Naive thymus-derived CD8-positive, alpha-beta T cell (primary cell): ENCODE data around the gene POLR3A. TPM values are rescaled to one million over a fixed set of nuclear protein-coding genes. Genes with fewer than 3 reads are reported as not detected.

Experiments
- ATAC-seq, 2 donors: fragments of 150-1000 bp; cut with Tn5 transposase in 1 of 2; sonication (Bioruptor Pico), chemical (Tn5 transposase) in 1 of 2; 1 replicate in 1 of 2; 2 replicates in 1 of 2; pipeline ENCODE4 v1.10.0; 2021; ENCODE audit warnings: mild to moderate bottlenecking in 2 of 2, moderate library complexity in 2 of 2
- POLR2A ChIA-PET: fragments of 350-600 bp; sonication (Branson Sonifier 250); formaldehyde crosslinking; loops from one replicate; lab custom pipeline; 2021; ENCODE audit warnings: antibody characterized with exemption; lab: Charles Lee
- DNase-seq, 10 donors: peaks; one replicate each; pipeline versions ENCODE4 v3.0.0 to v3.0.0-alpha.2; 2020 to 2022
- H3K27ac Mint-ChIP-seq, 10 donors: one replicate each; pipeline ENCODE4 v1.8.0; 2020 to 2022; ENCODE audit warnings: mild to moderate bottlenecking in 10 of 10, mixed read lengths in 10 of 10, moderate library complexity in 4 of 10, inconsistent platforms in 1 of 10
- H3K27me3 Mint-ChIP-seq, 5 donors: one replicate each; pipeline ENCODE4 v1.8.0; 2021 to 2022; ENCODE audit warnings: mixed read lengths in 5 of 5
- H3K36me3 Mint-ChIP-seq, 3 donors: one replicate each; pipeline ENCODE4 v1.8.0; 2020 to 2022; ENCODE audit warnings: mixed read lengths in 3 of 3, mild to moderate bottlenecking in 2 of 3, inconsistent platforms in 1 of 3
- H3K4me1 Mint-ChIP-seq, 4 donors: one replicate each; pipeline ENCODE4 v1.8.0; 2021 to 2022; ENCODE audit warnings: mixed read lengths in 4 of 4
- H3K4me3 Mint-ChIP-seq, 10 donors: one replicate each; pipeline ENCODE4 v1.8.0; 2020 to 2022; ENCODE audit warnings: mild to moderate bottlenecking in 10 of 10, mixed read lengths in 10 of 10, moderate library complexity in 6 of 10, inconsistent platforms in 1 of 10
- H3K9me3 Mint-ChIP-seq, 9 donors: one replicate each; pipeline ENCODE4 v1.8.0; 2020 to 2022; ENCODE audit warnings: mixed read lengths in 9 of 9, mild to moderate bottlenecking in 3 of 9, inconsistent platforms in 1 of 9, moderate library complexity in 1 of 9
- polyA plus RNA-seq, 3 donors: library from polyadenylated mRNA; unstranded; fragments of 300-500 nt; fragmentation: Illumina TruSeq; gene quantifications; one replicate each; pipeline ENCODE4 v1.2.3, GENCODE V29; 2021
- total RNA-seq, 8 experiments: library from RNA in 2 of 8; stranded (reverse) in 2 of 8; gene quantifications; one replicate each; pipeline ENCODE4 v1.2.3 and lab custom pipeline; 2021 to 2026

The POLR3A gene
- total and polyA plus RNA-seq, 5 experiments from 2014 or later, result 7.3 to 18.1 (median 10.3) TPM

DNA sequence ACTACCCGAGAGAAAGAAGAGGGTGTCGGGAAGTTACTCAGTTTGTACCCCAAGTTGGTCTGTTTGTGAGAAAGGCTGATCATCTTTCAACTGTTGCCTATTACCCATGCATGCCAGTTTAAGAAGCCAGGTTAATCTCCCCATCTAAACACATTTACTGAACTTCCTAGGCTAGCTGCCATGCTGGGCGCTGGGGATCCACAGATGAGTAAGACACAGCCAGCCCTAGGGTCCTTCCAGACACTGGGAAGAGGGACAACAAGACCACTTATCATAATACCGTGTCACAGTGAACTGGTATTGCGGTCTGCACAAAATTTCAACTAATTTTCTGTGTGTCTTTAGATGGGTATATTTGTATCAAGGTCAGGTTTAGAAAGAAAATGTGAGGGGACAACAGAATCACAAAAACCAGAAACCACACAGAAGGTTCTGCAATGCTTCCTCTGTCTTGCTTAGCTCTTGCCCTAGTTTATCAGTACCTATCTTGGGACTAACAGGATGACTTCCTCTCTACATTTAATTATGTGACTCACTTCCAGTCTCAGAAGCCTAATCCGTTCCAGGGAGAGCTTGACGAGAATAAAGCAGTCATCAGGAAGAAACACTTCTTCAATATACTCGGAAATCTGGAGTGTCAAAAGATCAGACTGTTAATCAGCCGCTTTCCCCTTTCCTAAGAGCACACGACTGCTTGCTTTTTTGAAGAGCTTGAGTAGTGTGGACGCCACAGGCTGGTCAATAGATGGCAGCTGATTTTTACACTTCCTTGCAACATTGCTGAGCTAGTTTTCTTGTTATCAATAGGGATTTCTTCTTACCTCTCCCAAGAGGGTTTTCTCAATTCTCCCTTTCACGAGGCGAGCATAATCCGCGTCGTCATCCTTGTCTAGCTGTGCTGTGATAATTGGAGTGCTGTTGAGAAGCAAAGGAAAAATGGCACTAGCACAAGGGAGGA is 45.7 kb downstream of the POLR3A start:
- no peak for DNase-seq
- POLR2A ChIA-PET, result no interaction called here
- Mint-ChIP-seq H3K36me3 (peaks cover 7 to 95% (median 47%) of the 10 kb centered on the region in 3 donors), H3K4me1 (no peaks in the 10 kb centered on the region), H3K27ac (peak overlapping the region in 1 of 10 donors; percentile 13), H3K27me3 (no peaks in the 10 kb centered on the region), H3K4me3 (no peak overlapping the region), H3K9me3 (no peaks in the 10 kb centered on the region)
- no peak for ATAC-seq

DNA sequence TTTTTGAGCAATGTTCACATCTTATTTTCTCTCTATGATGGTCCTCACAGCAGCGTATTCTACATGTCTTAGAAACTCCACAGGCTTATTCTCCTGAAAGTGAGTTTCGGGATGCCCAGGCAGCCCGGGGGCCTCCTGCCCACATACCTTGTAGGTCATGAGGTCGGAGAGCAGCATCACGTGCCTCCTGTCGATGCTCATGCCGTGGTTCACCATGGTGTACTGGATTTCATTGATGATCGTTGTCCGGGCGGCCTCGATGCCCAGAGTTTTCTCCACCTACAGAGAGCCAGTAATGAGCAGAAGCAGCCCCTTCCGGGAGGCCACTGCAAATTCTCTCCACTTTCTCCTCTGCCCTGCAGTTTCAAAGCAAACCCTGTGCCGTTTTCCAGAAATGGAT is 48.0 kb downstream of the POLR3A start:
- H3K4me1 Mint-ChIP-seq, result no peaks in the 10 kb centered on the region

DNA sequence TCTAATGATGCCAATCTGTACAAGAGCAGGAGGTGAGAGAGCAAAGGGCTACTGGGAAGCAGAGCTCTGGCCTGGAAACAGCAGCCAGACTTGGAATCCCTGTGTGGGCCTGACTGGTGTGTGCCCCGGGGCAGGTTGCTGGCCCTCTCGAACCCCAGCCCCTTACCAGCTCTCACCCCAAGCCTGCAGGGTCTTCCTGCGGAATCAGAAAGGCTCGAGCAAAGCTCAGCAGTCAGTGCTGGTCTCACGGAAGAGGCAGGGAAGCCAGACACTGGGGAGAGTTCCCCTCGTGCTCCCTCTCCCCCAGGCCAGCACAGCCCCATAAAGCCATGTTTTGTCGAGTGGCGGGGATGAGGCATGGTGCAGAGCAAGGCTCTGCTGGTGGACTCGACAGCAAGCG is 50.1 kb downstream of the POLR3A start:
- Mint-ChIP-seq H3K4me1 (no peaks in the 10 kb centered on the region), H3K36me3 (peaks cover 0 to 88% (median 41%) of the 10 kb centered on the region in 3 donors), H3K27me3 (no peaks in the 10 kb centered on the region), H3K9me3 (no peaks in the 10 kb centered on the region), H3K4me3 (no peak overlapping the region), H3K27ac (no peak overlapping the region)
- ATAC-seq (no peak), DNase-seq (no peak)
- POLR2A ChIA-PET, result no interaction called here

More for the DNA sequence above, 48.0 kb downstream of the POLR3A start:
- no peak for DNase-seq
- Mint-ChIP-seq H3K9me3 (no peaks in the 10 kb centered on the region), H3K27me3 (no peaks in the 10 kb centered on the region), H3K27ac (no peak overlapping the region), H3K4me3 (no peak overlapping the region), H3K36me3 (peaks cover 7 to 95% (median 51%) of the 10 kb centered on the region in 3 donors)
- ATAC-seq, result no peak
- POLR2A ChIA-PET, result no interaction called here

- no peak for DNase-seq
- POLR2A ChIA-PET, result no interaction called here
- Mint-ChIP-seq H3K36me3 (peaks cover 0 to 80% (median 33%) of the 10 kb centered on the region in 3 donors), H3K4me1 (no peaks in the 10 kb centered on the region), H3K27me3 (no peaks in the 10 kb centered on the region), H3K4me3 (no peak overlapping the region), H3K9me3 (no peaks in the 10 kb centered on the region), H3K27ac (peak overlapping the region in 3 of 10 donors; percentile 56 to 68 (median 57))
- ATAC-seq, result no peak
Observed at GRCh38 chr10:77978360-77978759, 51.0 kb downstream of the POLR3A start.

GRCh38 chr10:77977934-77978333 is 51.4 kb downstream of the POLR3A start:
- POLR2A ChIA-PET, result no interaction called here
- DNase-seq (no peak), ATAC-seq (no peak)
- Mint-ChIP-seq H3K27ac (peak overlapping the region in 3 of 10 donors; percentile 56 to 68 (median 67)), H3K4me3 (no peak overlapping the region), H3K36me3 (peaks cover 0 to 77% (median 29%) of the 10 kb centered on the region in 3 donors), H3K27me3 (no peaks in the 10 kb centered on the region), H3K9me3 (no peaks in the 10 kb centered on the region), H3K4me1 (no peaks in the 10 kb centered on the region)

DNA sequence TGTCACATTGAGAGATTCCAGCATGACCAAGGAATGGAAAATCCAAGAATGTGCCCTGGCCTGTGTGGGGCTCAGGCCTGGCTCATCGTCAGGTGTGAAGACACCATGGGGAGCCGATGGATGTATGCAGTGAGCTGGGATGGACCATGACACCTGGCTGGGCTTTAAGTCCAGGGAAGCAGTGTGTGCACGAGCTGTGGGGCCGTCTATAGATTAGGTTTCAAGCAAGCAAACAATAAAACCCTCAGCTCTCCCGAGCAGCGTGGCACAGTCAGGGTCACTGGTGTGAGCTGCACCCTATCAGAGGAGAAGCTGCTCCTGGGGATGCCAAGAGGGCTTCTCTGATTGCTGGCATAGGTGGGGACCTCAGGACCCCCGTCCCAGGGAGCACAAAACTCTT is 52.3 kb downstream of the POLR3A start:
- H3K4me1 Mint-ChIP-seq, result peaks cover 0 to 3% (median 0%) of the 10 kb centered on the region in 4 donors
- H3K27ac Mint-ChIP-seq, result peak overlapping the region in 2 of 10 donors; percentile 48 to 77
- H3K36me3 Mint-ChIP-seq, result peaks cover 0 to 75% (median 27%) of the 10 kb centered on the region in 3 donors
- ATAC-seq (no peak), DNase-seq (no peak)
- H3K9me3 Mint-ChIP-seq, result no peaks in the 10 kb centered on the region
- POLR2A ChIA-PET, result no interaction called here
- H3K4me3 Mint-ChIP-seq, result no peak overlapping the region
- H3K27me3 Mint-ChIP-seq, result no peaks in the 10 kb centered on the region

DNA sequence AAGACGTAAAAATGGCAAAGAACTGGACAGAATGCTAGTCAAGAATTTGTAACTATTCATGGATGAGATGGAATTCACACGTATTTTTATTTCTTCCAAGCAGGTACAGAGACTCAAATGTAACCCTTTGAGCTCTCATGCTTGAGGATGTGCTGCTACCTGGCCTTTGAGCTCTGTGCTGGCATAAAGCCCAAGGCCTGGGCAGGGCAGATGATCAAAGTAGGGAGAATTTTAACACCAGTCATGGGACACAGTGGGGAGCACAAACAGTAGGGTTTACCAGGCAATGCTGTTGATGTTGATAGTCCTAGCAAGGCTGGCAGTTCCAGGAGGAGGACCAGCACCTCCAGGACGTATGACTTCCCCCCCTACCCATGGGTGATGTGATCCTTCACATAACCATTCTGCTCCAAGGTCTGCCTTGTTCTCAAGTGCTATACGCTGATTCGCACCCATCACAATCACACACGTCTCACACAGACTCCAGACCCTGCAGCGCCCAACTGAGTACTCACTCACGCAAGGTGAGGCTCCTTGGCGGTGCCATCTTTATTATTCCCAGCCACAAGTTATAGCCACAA is 54.1 kb downstream of the POLR3A start:
- no peak overlapping the region for H3K4me3 Mint-ChIP-seq
- ATAC-seq (no peak), DNase-seq (no peak)
- peaks cover 0 to 59% (median 17%) of the 10 kb centered on the region in 3 donors for H3K36me3 Mint-ChIP-seq
- H3K27ac Mint-ChIP-seq, result peak overlapping the region in 2 of 10 donors; percentile 36 to 89
- no peaks in the 10 kb centered on the region for H3K9me3 Mint-ChIP-seq
- H3K27me3 Mint-ChIP-seq, result no peaks in the 10 kb centered on the region
- peaks cover 0 to 14% (median 5%) of the 10 kb centered on the region in 4 donors for H3K4me1 Mint-ChIP-seq
- POLR2A ChIA-PET, result no interaction called here

- ATAC-seq, result no peak
- peak overlapping the region in 1 of 10 donors; percentile 89 for H3K27ac Mint-ChIP-seq
- POLR2A ChIA-PET, result no interaction called here
- H3K9me3 Mint-ChIP-seq, result no peaks in the 10 kb centered on the region
- no peak for DNase-seq
- no peaks in the 10 kb centered on the region for H3K27me3 Mint-ChIP-seq
- peaks cover 0 to 14% (median 5%) of the 10 kb centered on the region in 4 donors for H3K4me1 Mint-ChIP-seq
- peaks cover 0 to 52% (median 10%) of the 10 kb centered on the region in 3 donors for H3K36me3 Mint-ChIP-seq
- no peak overlapping the region for H3K4me3 Mint-ChIP-seq
Observed at GRCh38 chr10:77974396-77975074, 54.8 kb downstream of the POLR3A start.

DNA sequence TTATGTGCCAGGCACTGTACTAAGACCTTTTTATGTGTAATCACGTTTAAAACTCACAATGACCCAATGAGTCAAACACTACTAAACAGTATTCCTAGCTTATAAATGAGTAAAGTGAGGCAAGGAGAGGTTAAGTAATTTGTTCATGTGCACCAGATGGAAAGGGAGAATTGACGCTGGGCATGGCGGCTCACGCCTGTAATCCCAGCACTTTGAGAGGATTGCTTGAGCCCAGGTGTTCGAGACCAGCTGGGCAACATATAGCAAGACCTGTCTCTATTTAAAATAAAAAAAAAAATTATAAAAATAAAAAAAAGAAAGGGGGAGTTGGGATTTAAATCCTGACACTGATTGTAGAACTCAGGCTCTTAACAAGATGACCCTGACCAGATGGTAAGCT is 56.0 kb downstream of the POLR3A start:
- H3K27me3 Mint-ChIP-seq, result no peaks in the 10 kb centered on the region

DNA sequence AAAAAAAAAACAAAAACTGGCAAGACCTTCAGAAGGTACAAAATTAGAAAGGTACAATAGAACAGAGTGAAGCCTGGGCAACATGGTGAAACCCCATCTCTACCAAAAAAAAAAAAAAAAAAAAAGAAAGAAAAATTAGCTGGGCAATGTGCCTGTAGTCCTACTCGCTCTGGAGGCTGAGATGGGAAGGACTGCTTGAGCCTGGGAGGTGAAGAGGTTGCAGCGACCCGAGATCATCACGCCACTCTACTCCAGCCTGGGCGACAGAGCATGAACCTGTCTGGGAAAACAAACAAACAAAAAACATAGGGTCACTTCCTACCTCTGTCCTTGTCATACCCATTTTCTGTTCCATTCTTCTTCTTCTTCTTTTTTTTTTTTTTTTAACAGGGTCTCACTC is 57.2 kb downstream of the POLR3A start:
- no peaks in the 10 kb centered on the region for H3K9me3 Mint-ChIP-seq
- ATAC-seq (no peak), DNase-seq (no peak)
- H3K4me1 Mint-ChIP-seq, result peaks cover 0 to 14% (median 5%) of the 10 kb centered on the region in 4 donors
- H3K36me3 Mint-ChIP-seq, result peaks cover 0 to 31% (median 7%) of the 10 kb centered on the region in 3 donors
- H3K27me3 Mint-ChIP-seq, result no peaks in the 10 kb centered on the region
- POLR2A ChIA-PET, result no interaction called here
- H3K27ac Mint-ChIP-seq, result peak overlapping the region in 4 of 10 donors; percentile 40 to 80 (median 50)
- no peak overlapping the region for H3K4me3 Mint-ChIP-seq

More for the DNA sequence above, 56.0 kb downstream of the POLR3A start:
- peaks cover 0 to 14% (median 5%) of the 10 kb centered on the region in 4 donors for H3K4me1 Mint-ChIP-seq
- POLR2A ChIA-PET, result no interaction called here
- peaks cover 0 to 42% (median 9%) of the 10 kb centered on the region in 3 donors for H3K36me3 Mint-ChIP-seq
- ATAC-seq (no peak), DNase-seq (no peak)
- H3K9me3 Mint-ChIP-seq, result no peaks in the 10 kb centered on the region
- no peak overlapping the region for H3K4me3 Mint-ChIP-seq
- H3K27ac Mint-ChIP-seq, result peak overlapping the region in 1 of 10 donors; percentile 53

DNA sequence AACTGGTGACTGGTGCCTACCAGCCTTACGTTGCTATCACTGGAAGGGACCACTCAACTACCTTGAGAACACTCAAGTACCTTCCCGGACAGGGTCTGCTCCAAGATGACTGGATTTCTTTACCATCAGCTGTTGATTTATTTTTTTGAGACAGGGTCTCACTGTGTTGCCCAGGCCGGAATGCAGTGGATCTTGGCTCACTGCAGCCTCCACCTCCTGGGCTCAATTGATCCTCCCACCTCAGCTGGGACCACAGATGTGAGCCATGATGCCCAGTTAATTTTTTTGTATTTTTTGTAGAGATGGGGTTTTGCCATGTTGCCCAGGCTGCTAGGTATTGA is 57.5 kb downstream of the POLR3A start:
- H3K9me3 Mint-ChIP-seq, result no peaks in the 10 kb centered on the region
- no peaks in the 10 kb centered on the region for H3K27me3 Mint-ChIP-seq
- POLR2A ChIA-PET, result no interaction called here
- peak overlapping the region in 8 of 10 donors; percentile 8 to 69 (median 47) for H3K27ac Mint-ChIP-seq
- peaks cover 0 to 14% (median 5%) of the 10 kb centered on the region in 4 donors for H3K4me1 Mint-ChIP-seq
- peaks cover 0 to 27% (median 7%) of the 10 kb centered on the region in 3 donors for H3K36me3 Mint-ChIP-seq
- DNase-seq, result no peak
- ATAC-seq, result no peak
- H3K4me3 Mint-ChIP-seq, result no peak overlapping the region

- Mint-ChIP-seq H3K27ac (peak overlapping the region in 9 of 10 donors; percentile 8 to 69 (median 53)), H3K4me1 (peaks cover 0 to 14% (median 5%) of the 10 kb centered on the region in 4 donors), H3K36me3 (peaks cover 0 to 21% (median 7%) of the 10 kb centered on the region in 3 donors), H3K27me3 (no peaks in the 10 kb centered on the region), H3K9me3 (no peaks in the 10 kb centered on the region), H3K4me3 (peak overlapping the region in 1 of 10 donors; percentile 16)
- POLR2A ChIA-PET, result no interaction called here
- DNase-seq (no peak), ATAC-seq (no peak)
Observed at GRCh38 chr10:77970869-77971803, 58.2 kb downstream of the POLR3A start.
